ENCODE measurements around the gene CALCA.
A peak's percentile ranks its signal among the peaks of the same experiment; 100 is the strongest.

CALCA gene

GRCh38 chr11:14967581-14968243, 4.4 kb downstream of the CALCA start (continued):
- TF ChIP-seq ZNF837 (tag by site-specific recombination; IDR thresholded peaks at IDR 0.05) = no peak
- TF ChIP-seq, protein P1, sequence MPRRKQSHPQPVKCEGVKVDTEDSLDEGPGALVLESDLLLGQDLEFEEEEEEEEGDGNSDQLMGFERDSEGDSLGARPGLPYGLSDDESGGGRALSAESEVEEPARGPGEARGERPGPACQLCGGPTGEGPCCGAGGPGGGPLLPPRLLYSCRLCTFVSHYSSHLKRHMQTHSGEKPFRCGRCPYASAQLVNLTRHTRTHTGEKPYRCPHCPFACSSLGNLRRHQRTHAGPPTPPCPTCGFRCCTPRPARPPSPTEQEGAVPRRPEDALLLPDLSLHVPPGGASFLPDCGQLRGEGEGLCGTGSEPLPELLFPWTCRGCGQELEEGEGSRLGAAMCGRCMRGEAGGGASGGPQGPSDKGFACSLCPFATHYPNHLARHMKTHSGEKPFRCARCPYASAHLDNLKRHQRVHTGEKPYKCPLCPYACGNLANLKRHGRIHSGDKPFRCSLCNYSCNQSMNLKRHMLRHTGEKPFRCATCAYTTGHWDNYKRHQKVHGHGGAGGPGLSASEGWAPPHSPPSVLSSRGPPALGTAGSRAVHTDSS (tag by site-specific recombination; IDR thresholded peaks at IDR 0.05) = no peak
- no peak for TF ChIP-seq ZNF529 (tag by site-specific recombination; IDR thresholded peaks at IDR 0.05; ENCODE audit: insufficient replicate concordance)
- no peak for TF ChIP-seq GLI2 (tag by site-specific recombination; IDR thresholded peaks at IDR 0.05; ENCODE audit: borderline replicate concordance, low read depth)
- no peak for TF ChIP-seq SETDB1 (IDR thresholded peaks at IDR 0.05; ENCODE audit: insufficient read length, low read length)
- TF ChIP-seq IKZF3 (tag by site-specific recombination; IDR thresholded peaks at IDR 0.05) = no peak
- no peak for TF ChIP-seq ZNF776 (tag by site-specific recombination; IDR thresholded peaks at IDR 0.05; ENCODE audit: borderline replicate concordance)
- no peak for TF ChIP-seq AEBP2 (tag by site-specific recombination; IDR thresholded peaks at IDR 0.05; ENCODE audit: borderline replicate concordance)
- no peak for TF ChIP-seq ZNF660 (tag by site-specific recombination; IDR thresholded peaks at IDR 0.05)
- no peak for TF ChIP-seq ZNF19 (tag by site-specific recombination; IDR thresholded peaks at IDR 0.05; ENCODE audit: low read depth)
- TF ChIP-seq BCL11A (tag by site-specific recombination; IDR thresholded peaks at IDR 0.05; ENCODE audit: low read depth) = no peak
- TF ChIP-seq ZNF544 (tag by site-specific recombination; IDR thresholded peaks at IDR 0.05) = no peak
- no peak for TF ChIP-seq ZNF157 (tag by site-specific recombination; IDR thresholded peaks at IDR 0.05)
- no peak for TF ChIP-seq ZNF701 (tag by site-specific recombination; IDR thresholded peaks at IDR 0.05)
- no peak for TF ChIP-seq SCRT1 (tag by site-specific recombination; IDR thresholded peaks at IDR 0.05; ENCODE audit: borderline replicate concordance)
- TF ChIP-seq KLF8 (tag by site-specific recombination; IDR thresholded peaks at IDR 0.05) = peak; percentile 49; the same call in 1 of the 2 replicates
- no peak for TF ChIP-seq ZNF391 (tag by site-specific recombination; IDR thresholded peaks at IDR 0.05; ENCODE audit: borderline replicate concordance, low read depth)
- no peak for TF ChIP-seq ZNF670 (tag by site-specific recombination; IDR thresholded peaks at IDR 0.05; ENCODE audit: low read depth)
- no peak for TF ChIP-seq ZNF169 (tag by site-specific recombination; IDR thresholded peaks at IDR 0.05)
- no peak for TF ChIP-seq MZF1 (tag by site-specific recombination; IDR thresholded peaks at IDR 0.05; ENCODE audit: borderline replicate concordance)
- TF ChIP-seq ZBTB8A (tag by site-specific recombination; IDR thresholded peaks at IDR 0.05) = 0 out of 2 replicates have a peak, but pooled peaks have one; percentile 19
- TF ChIP-seq ZNF350 (tag by site-specific recombination; IDR thresholded peaks at IDR 0.05) = no peak
- no peak for TF ChIP-seq ZFP3 (tag by site-specific recombination; IDR thresholded peaks at IDR 0.05; ENCODE audit: low read depth)
- TF ChIP-seq ZNF658 (tag by site-specific recombination; IDR thresholded peaks at IDR 0.05) = no peak
- no peak for TF ChIP-seq ZNF362 (tag by site-specific recombination; IDR thresholded peaks at IDR 0.05)
- TF ChIP-seq, protein P2, sequence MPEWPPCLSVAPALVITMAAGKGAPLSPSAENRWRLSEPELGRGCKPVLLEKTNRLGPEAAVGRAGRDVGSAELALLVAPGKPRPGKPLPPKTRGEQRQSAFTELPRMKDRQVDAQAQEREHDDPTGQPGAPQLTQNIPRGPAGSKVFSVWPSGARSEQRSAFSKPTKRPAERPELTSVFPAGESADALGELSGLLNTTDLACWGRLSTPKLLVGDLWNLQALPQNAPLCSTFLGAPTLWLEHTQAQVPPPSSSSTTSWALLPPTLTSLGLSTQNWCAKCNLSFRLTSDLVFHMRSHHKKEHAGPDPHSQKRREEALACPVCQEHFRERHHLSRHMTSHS (tag by site-specific recombination; IDR thresholded peaks at IDR 0.05) = no peak
- 0 out of 2 replicates have a peak, but pooled peaks have one; percentile 31 for TF ChIP-seq ZBTB17 (tag by site-specific recombination; IDR thresholded peaks at IDR 0.05)
- TF ChIP-seq ZNF274 (IDR thresholded peaks at IDR 0.05; ENCODE audit: low read length) = no peak
- no peak for TF ChIP-seq ZNF274 (tag by site-specific recombination; IDR thresholded peaks at IDR 0.05; ENCODE audit: borderline replicate concordance)
- TF ChIP-seq ATF2 (tag by site-specific recombination; IDR thresholded peaks at IDR 0.05; ENCODE audit: low read depth) = no peak
- no peak for TF ChIP-seq ZFP37 (tag by site-specific recombination; IDR thresholded peaks at IDR 0.05)
- no peak for TF ChIP-seq ZNF704 (tag by site-specific recombination; IDR thresholded peaks at IDR 0.05)
- TF ChIP-seq ZNF133 (tag by site-specific recombination; IDR thresholded peaks at IDR 0.05) = no peak
- TF ChIP-seq ZNF560 (tag by site-specific recombination; IDR thresholded peaks at IDR 0.05; ENCODE audit: borderline replicate concordance) = no peak

Measured in HEK293 (cell line).